ENCODE results near the gene GOLGA8A.

GOLGA8A gene

GRCh38 chr15:34436956-34437442 lies 609 bp downstream of the GOLGA8A start:
- no peak overlapping the region; the same call in 1 of the 2 replicates for H3K9ac ChIP-seq (ENCODE audit: low read length)
- no peaks in the 10 kb centered on the region for H3K36me3 ChIP-seq (ENCODE audit: insufficient read depth, low read length)
- H3K4me2 ChIP-seq (ENCODE audit: low read length) = peak overlapping the region; percentile 49; the same call in 1 of the 2 replicates
- TF ChIP-seq CTCF (IDR thresholded peaks at IDR 0.05; ENCODE audit: low read length) = no peak
- TF ChIP-seq EZH2 (IDR thresholded peaks at IDR 0.05; ENCODE audit: borderline replicate concordance, low read length) = no peak
- no peaks in the 10 kb centered on the region for H3K27me3 ChIP-seq (ENCODE audit: insufficient read depth, low read length)
- H3K79me2 ChIP-seq (ENCODE audit: insufficient read depth, low read length) = no peaks in the 10 kb centered on the region
- no peaks in the 10 kb centered on the region for H4K20me1 ChIP-seq (ENCODE audit: insufficient read depth, low read length)
- peak overlapping the region; percentile 51 for H3K4me3 ChIP-seq (ENCODE audit: low read depth, low read length, poor library complexity, severe bottlenecking)
- H3K4me1 ChIP-seq (ENCODE audit: insufficient read depth, low read length, severe bottlenecking) = no peaks in the 10 kb centered on the region
- H2AFZ ChIP-seq (ENCODE audit: low read length) = no peak overlapping the region
- no peaks in the 10 kb centered on the region for H3K9me3 ChIP-seq (ENCODE audit: low read length)
- H3F3A ChIP-seq (ENCODE audit: insufficient read depth, low read length) = no peaks in the 10 kb centered on the region
- no peaks in the 10 kb centered on the region for H3K9me2 ChIP-seq (ENCODE audit: low read depth, low read length)
- H3K27ac ChIP-seq (ENCODE audit: low read depth, low read length, poor library complexity, severe bottlenecking) = no peak overlapping the region

DNA sequence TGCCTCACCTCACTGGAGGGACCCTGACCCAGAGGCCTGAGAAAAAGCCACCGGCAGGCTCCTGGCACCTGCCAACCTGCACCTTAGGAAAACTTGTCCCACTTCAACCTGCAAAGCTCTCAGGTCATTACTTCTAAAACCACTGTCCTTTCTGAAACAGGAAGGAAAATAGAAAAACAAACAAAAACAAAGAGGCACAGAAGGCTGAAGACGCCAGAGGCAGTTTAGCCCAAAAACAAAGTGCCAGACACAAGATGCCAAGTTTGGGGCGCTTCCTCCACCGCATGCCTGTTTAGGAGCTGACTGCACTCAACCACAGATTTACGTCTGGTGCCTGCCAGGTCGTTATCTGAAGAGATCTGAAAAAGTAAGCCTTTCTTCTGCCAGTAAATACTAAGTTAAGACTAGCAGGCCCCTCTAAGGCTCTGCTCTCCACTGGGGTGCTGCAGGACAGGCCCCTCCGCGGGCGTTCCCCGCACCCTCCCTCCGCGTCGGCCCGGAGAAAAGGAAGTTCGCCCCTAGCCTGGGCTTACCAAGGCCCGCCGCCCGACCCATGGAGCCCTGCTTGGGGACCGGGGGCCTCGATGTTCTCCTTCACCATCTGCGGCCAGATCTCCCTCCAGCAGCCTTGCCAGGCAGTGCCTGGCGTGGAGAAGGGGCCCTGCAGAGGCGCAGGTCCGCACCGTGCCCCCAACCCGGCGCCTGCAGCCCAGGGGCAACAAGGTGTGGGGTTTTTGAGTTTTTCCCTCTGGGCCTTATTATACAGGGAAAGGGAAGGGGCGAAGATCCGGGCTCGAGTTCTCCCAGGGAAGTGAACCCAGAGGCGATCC lies 1.3 kb downstream of the GOLGA8A start:
- TF ChIP-seq EZH2 (IDR thresholded peaks at IDR 0.05; ENCODE audit: borderline replicate concordance, low read length) = no peak
- no peak for TF ChIP-seq CTCF (IDR thresholded peaks at IDR 0.05; ENCODE audit: low read length)
- H3K9me2 ChIP-seq (ENCODE audit: low read depth, low read length) = no peaks in the 10 kb centered on the region
- H3K9me3 ChIP-seq (ENCODE audit: low read length) = no peaks in the 10 kb centered on the region
- peak overlapping the region; percentile 51 for H3K4me3 ChIP-seq (ENCODE audit: low read depth, low read length, poor library complexity, severe bottlenecking)
- no peaks in the 10 kb centered on the region for H3K27me3 ChIP-seq (ENCODE audit: insufficient read depth, low read length)
- H4K20me1 ChIP-seq (ENCODE audit: insufficient read depth, low read length) = no peaks in the 10 kb centered on the region
- H3K9ac ChIP-seq (ENCODE audit: low read length) = peak overlapping the region; percentile 8; the same call in 1 of the 2 replicates
- peak overlapping the region; percentile 49; the same call in 1 of the 2 replicates for H3K4me2 ChIP-seq (ENCODE audit: low read length)
- no peak overlapping the region for H2AFZ ChIP-seq (ENCODE audit: low read length)
- H3K79me2 ChIP-seq (ENCODE audit: insufficient read depth, low read length) = no peaks in the 10 kb centered on the region
- H3F3A ChIP-seq (ENCODE audit: insufficient read depth, low read length) = no peaks in the 10 kb centered on the region
- no peaks in the 10 kb centered on the region for H3K36me3 ChIP-seq (ENCODE audit: insufficient read depth, low read length)
- H3K27ac ChIP-seq (ENCODE audit: low read depth, low read length, poor library complexity, severe bottlenecking) = no peak overlapping the region
- no peaks in the 10 kb centered on the region for H3K4me1 ChIP-seq (ENCODE audit: insufficient read depth, low read length, severe bottlenecking)

DNA sequence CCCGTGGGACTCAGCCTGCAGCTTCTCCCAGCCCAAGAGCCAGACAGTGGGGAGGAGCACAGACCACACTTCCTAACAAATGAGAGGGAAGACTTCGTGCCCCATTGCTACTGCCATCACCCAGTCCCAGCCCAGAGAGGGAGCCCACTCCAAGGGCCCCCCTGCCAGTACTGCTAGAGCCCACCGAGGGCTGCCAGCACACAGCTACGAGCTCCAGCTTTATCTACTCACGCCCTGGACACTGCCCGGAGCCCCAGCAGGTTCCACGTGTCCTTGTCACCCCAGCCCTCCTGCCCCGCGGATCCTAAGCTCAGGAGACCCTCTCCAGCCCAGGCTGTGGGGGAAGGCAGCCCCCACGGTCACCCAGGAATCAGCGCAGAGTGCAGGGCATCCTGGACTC lies 1.9 kb downstream of the GOLGA8A start:
- H3K27ac ChIP-seq (ENCODE audit: low read depth, low read length, poor library complexity, severe bottlenecking) = no peak overlapping the region

More for the DNA sequence above, 1.9 kb downstream of the GOLGA8A start:
- Histone ChIP-seq H3K79me2 (ENCODE audit: insufficient read depth, low read length) (no peaks in the 10 kb centered on the region), H2AFZ (ENCODE audit: low read length) (no peak overlapping the region), H3K4me3 (ENCODE audit: low read depth, low read length, poor library complexity, severe bottlenecking) (peak overlapping the region; percentile 51), H3K9ac (ENCODE audit: low read length) (no peak overlapping the region), H3F3A (ENCODE audit: insufficient read depth, low read length) (no peaks in the 10 kb centered on the region), H3K27me3 (ENCODE audit: insufficient read depth, low read length) (no peaks in the 10 kb centered on the region), H3K9me2 (ENCODE audit: low read depth, low read length) (no peaks in the 10 kb centered on the region), H3K4me2 (ENCODE audit: low read length) (peak overlapping the region; percentile 49; the same call in 1 of the 2 replicates), H3K4me1 (ENCODE audit: insufficient read depth, low read length, severe bottlenecking) (no peaks in the 10 kb centered on the region), H4K20me1 (ENCODE audit: insufficient read depth, low read length) (no peaks in the 10 kb centered on the region), H3K36me3 (ENCODE audit: insufficient read depth, low read length) (no peaks in the 10 kb centered on the region), H3K9me3 (ENCODE audit: low read length) (no peaks in the 10 kb centered on the region)
- TF ChIP-seq CTCF (IDR thresholded peaks at IDR 0.05; ENCODE audit: low read length) (no peak), EZH2 (IDR thresholded peaks at IDR 0.05; ENCODE audit: borderline replicate concordance, low read length) (no peak)

Data from OCI-LY1 (cell line).